HG03521 (cell line): ENCODE data around the gene SIDT1.
A peak's percentile ranks its signal among the peaks of the same experiment; 100 is the strongest.

ENCODE experiments used
- ATAC-seq: cut with Tn5 transposase; IDR thresholded peaks from one replicate; pipeline ENCODE4 v1.9.1; 2021; ENCODE audit warnings: mild to moderate bottlenecking, moderate library complexity; ENCODE audit not compliant: unreplicated experiment

Gene SIDT1

DNA sequence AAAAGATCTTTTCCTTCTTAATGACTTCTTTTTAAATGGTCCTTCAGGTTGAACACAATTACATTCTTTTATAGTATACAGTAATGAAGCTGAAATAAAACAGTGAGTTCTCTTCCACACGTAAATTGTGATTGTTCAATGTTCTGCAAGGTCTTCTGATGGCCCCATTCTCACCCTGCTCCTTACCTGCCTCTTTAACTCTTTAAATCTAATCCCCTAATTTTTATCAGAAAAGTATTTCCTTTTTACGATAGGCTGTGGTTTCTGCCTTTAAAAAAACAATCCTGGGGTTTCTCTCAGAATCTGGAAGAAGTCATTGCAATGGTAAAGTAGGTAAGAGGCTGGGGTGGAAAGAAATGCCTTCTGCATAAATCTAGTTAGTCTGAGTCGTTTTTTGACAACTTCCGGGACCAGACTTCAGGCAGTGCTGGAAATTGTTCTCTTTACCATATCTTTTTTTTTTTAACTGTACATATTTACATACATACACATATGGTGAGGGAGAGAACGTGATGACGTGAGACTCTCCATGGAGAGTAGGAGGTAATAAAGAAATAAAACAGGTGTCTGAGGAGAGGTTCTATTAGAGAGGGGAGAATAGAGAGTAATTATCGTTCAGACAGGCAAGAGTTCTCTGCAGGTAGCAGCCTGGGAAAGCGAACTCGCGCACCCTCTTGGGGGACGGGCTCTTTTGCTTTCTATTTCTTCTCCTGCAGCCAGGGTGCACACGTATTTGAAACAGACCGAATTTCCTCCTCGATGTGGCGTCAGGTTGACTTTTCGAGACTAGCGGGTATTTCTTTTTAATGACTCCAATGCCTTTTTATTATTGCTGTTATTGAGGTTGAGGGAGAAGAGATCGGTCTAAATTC, at the start of gene SIDT1:
SIDT1 (plus strand) TSS at position 730 of the 872 bp plus-strand sequence. CDS start 467 bp downstream, outside the sequence.
- peak; percentile 54 for ATAC-seq

DNA sequence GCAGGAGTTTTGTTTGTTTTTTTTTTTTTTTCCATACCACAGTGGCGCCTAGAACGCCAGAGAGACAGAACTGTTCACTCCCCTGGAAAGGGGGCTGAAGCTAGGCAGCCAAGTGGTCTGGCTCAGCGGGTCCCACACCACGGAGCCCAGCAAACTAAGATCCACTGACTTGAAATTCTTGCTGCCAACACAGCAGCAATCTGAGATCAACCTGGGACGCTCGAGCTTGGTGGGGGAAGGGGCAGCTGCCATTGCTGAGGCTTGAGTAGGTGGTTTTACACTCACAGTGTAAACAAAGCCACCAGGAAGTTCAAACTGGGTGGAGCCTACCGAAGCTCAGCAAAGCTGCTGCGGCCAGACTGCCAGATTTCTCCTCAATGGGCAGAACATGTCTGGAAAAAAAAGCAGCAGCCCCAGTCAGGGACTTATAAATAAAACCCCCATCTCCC, 47.2 kb upstream of the SIDT1 start:
- no peak for ATAC-seq

DNA sequence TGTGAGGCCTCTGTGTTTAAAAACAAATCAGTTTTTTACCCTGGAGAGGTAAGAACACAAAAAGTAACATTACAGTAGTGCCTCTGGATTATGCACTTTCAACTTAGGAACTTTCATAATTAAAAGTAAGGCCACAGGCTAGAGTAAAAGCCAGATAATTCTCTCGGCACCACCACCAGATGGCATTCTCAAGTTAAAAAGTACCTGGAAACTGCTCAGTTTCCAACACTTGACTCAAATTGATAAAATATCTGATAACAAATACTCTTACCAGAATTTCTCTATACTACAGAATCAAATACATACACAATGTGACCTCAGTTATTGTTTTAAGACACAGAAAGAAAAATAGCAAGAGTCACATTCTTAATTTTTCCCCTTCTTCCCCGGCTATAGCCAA, 37.3 kb upstream of the SIDT1 start:
- peak; percentile 51 for ATAC-seq

- no peak for ATAC-seq
Observed at GRCh38 chr3:113496924-113497323, 35.4 kb upstream of the SIDT1 start.

- ATAC-seq, result no peak
Observed at GRCh38 chr3:113498221-113499005, 33.9 kb upstream of the SIDT1 start.

- ATAC-seq, result no peak
Observed at GRCh38 chr3:113499081-113499480, 33.3 kb upstream of the SIDT1 start.

- ATAC-seq, result no peak
Observed at GRCh38 chr3:113501597-113501996, 30.8 kb upstream of the SIDT1 start.

GRCh38 chr3:113505867-113506266, 26.5 kb upstream of the SIDT1 start:
- no peak for ATAC-seq

- no peak for ATAC-seq
Observed at GRCh38 chr3:113507501-113508067, 24.8 kb upstream of the SIDT1 start.

DNA sequence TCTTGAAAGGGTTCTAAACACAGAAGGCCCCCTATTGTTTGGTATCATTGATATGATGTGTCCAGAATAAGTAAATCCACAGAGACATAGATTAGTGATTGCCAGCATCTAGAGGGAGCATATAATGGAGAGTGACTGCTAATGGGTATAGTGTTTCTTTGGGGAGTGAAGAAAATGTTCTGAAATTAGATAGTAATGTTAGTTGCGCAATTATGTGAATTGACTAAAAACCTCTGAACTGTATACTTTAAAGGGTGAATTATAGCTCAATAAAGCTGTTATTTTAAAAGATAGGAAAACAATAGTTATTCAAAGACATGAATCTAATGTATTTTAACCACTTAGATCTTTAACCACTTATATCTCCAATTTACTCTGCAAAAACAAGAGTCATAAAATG, 23.4 kb upstream of the SIDT1 start:
- no peak for ATAC-seq

GRCh38 chr3:113514265-113514769, 18.0 kb upstream of the SIDT1 start:
- ATAC-seq, result no peak

- ATAC-seq, result no peak
Observed at GRCh38 chr3:113516115-113516505, 16.2 kb upstream of the SIDT1 start.

- no peak for ATAC-seq
Observed at GRCh38 chr3:113521981-113522380, 10.4 kb upstream of the SIDT1 start.

DNA sequence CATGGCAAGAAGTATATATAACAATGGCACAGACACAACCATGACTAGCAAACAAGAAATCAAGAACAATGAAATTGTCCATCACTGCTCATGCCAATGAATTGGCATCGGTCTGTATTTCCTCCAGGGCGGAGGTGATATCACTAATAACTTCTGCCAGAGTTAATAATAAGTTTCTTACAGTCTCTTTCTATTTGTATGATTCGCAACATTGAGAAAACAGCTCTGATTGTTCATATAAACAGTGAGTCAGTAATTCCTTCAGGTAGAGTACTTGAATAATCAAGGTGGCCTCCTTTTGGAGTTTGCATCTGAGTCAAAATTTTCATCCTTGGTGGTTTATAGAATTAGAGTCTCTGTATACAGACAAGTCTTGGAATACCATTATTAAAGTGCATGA, 9.1 kb upstream of the SIDT1 start:
- ATAC-seq, result no peak

GRCh38 chr3:113532698-113533533, 561 bp downstream of the SIDT1 start:
- ATAC-seq, result peak; percentile 38

- no peak for ATAC-seq
Observed at GRCh38 chr3:113533534-113533892, 1.2 kb downstream of the SIDT1 start.

DNA sequence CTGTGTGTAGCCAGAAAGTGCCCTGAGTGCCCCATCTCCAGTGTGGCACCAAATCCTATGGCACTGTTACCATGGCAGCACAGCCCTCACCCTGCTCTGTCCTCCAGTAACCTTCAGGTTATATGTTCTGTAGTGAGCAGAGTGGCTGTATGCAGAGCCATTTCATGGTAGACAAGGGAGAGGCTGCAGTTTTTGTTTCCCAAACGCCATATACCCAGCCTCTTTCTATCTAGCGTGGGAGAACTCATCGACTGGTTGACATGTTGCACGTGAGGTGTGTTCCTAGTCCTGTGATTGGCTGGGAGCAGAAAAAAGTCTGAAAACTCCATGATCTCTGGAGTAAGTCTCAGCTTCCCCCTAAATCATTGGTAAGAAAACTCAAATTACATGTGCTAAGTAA, 2.0 kb downstream of the SIDT1 start:
- peak; percentile 27 for ATAC-seq

GRCh38 chr3:113535898-113536297, 3.5 kb downstream of the SIDT1 start:
- no peak for ATAC-seq

DNA sequence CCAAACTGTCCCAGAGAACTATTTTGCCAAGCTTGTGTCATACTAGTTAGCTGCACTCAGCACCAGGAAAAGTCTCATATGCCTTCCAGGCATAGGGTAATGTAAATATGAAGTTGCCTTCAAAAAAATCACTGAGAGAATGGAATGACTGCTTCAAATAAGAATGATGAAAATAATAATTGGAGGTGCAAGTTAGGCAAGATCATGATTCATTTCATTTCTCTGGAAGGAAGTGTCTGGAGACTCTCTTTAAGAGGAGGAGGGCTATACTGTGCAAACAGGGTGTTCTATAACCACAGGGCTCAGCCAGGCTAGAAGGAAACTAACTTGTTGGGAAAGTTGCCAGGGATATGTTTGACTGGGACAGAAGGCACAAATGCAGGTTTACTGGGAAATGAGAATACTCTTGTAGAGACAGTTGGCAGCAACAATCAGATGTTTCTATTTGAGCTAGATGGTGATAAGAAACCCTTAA, 4.3 kb downstream of the SIDT1 start:
- ATAC-seq, result no peak

DNA sequence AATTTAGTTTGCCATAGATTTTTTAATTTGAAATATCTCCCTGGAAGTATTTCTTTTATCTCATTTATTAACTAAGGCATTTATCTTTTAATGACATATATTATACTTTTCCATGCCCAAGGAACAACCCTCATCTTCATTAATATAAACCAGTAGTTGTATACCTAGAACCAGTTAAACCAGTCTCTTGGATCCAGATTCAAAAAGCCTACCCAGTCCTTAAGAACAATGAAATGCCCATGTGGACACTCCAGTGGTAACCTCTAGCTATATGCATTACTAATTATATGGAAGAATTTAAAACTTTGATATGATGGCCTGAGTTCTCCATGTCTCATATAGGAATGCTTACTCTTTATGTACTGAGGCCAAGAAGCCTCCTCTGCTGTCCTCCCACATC, 4.8 kb downstream of the SIDT1 start:
- ATAC-seq, result no peak
